Measurements from ENCODE around the gene GDF9. TPM values are rescaled to one million over a fixed set of nuclear protein-coding genes. Genes with fewer than 3 reads are reported as not detected.

Gene GDF9
- total RNA-seq, 1 experiment from 2014 or later = 0.42 TPM

- Mint-ChIP-seq H3K4me3 (no peak overlapping the region), H3K9me3 (no peaks in the 10 kb centered on the region), H3K27ac (no peak overlapping the region), H3K36me3 (peaks cover 61% of the 10 kb centered on the region), H3K27me3 (ENCODE audit: low read depth) (no peaks in the 10 kb centered on the region), H3K4me1 (no peaks in the 10 kb centered on the region)
- CTCF ChIA-PET = no interaction called here
- no peak for DNase-seq (ENCODE audit: low spot score)
- TF ChIP-seq ZNF138 (CRISPR knock-in tag; conservative IDR thresholded peaks at IDR 0.05) = no peak
- TF ChIP-seq MXD4 (CRISPR knock-in tag; IDR thresholded peaks at IDR 0.05; ENCODE audit: borderline replicate concordance) = no peak
- no peak for TF ChIP-seq ERG (CRISPR knock-in tag; IDR thresholded peaks at IDR 0.05)
- TF ChIP-seq SOX15 (CRISPR knock-in tag; IDR thresholded peaks at IDR 0.05) = no peak
- no peak for TF ChIP-seq ZNF121 (CRISPR knock-in tag; IDR thresholded peaks at IDR 0.05)
- TF ChIP-seq ZNF232 (CRISPR knock-in tag; IDR thresholded peaks at IDR 0.05) = no peak
- no peak for TF ChIP-seq ATF3 (CRISPR knock-in tag; conservative IDR thresholded peaks at IDR 0.05)
- TF ChIP-seq PREB (CRISPR knock-in tag; IDR thresholded peaks at IDR 0.05; ENCODE audit: borderline replicate concordance) = no peak
- no peak for TF ChIP-seq SMAD3 (CRISPR knock-in tag; IDR thresholded peaks at IDR 0.05; ENCODE audit: borderline replicate concordance)
- TF ChIP-seq USF2 (CRISPR knock-in tag; IDR thresholded peaks at IDR 0.05) = no peak
- no peak for TF ChIP-seq ZNF532 (CRISPR knock-in tag; IDR thresholded peaks at IDR 0.05; ENCODE audit: borderline replicate concordance)
- no peak for TF ChIP-seq OVOL2 (CRISPR knock-in tag; IDR thresholded peaks at IDR 0.05; ENCODE audit: borderline replicate concordance)
- TF ChIP-seq IRF1 (CRISPR knock-in tag; IDR thresholded peaks at IDR 0.05) = no peak
- POLR2A ChIA-PET = no interaction called here
- no peak for ATAC-seq
These were observed 20.0 kb upstream of the GDF9 start for GRCh38 chr5:132886064-132886823.

GRCh38 chr5:132884548-132884947 lies 18.3 kb upstream of the GDF9 start:
- peaks cover 72% of the 10 kb centered on the region for H3K36me3 Mint-ChIP-seq
- POLR2A ChIA-PET = no interaction called here
- H3K4me1 Mint-ChIP-seq = no peaks in the 10 kb centered on the region
- no peaks in the 10 kb centered on the region for H3K9me3 Mint-ChIP-seq
- ATAC-seq (no peak), DNase-seq (ENCODE audit: low spot score) (no peak)
- no peak overlapping the region for H3K4me3 Mint-ChIP-seq
- H3K27me3 Mint-ChIP-seq (ENCODE audit: low read depth) = no peaks in the 10 kb centered on the region
- TF ChIP-seq TEAD1 (CRISPR knock-in tag; IDR thresholded peaks at IDR 0.05) (no peak), ZNF416 (CRISPR knock-in tag; IDR thresholded peaks at IDR 0.05) (no peak), ZNF425 (CRISPR knock-in tag; conservative IDR thresholded peaks at IDR 0.05) (no peak), ESRRA (CRISPR knock-in tag; IDR thresholded peaks at IDR 0.05; ENCODE audit: borderline replicate concordance) (no peak), FOXP4 (CRISPR knock-in tag; IDR thresholded peaks at IDR 0.05) (no peak)
- no peak overlapping the region for H3K27ac Mint-ChIP-seq
- CTCF ChIA-PET = interaction anchor here (0.9 to 1.5 kb wide), 2 partner anchors 59 to 137 kb away, joined by 3 read pairs; partner anchors contain the start of gene CCNI2
